Occipital lobe (tissue), 2 donors: ENCODE data around the gene PRSS48. TPM values are rescaled to one million over a fixed set of nuclear protein-coding genes. Genes with fewer than 3 reads are reported as not detected.
"Not testable (repeated sequence)": the region's sequence is repeated elsewhere in the genome, so short reads cannot be mapped to it uniquely, and the experiment has no call there.

Experiments
- DNase-seq: peaks from one replicate; lab custom pipeline; 2025; lab: John Stamatoyannopoulos, UW
- total RNA-seq: library from RNA; depleted of rRNA; stranded (reverse); fragments of >200 nt; gene quantifications from one replicate; pipeline ENCODE4 v1.2.3, GENCODE V29; 2014

Gene PRSS48
- total RNA-seq, 1 donor from 2014 or later, result not detected

DNA sequence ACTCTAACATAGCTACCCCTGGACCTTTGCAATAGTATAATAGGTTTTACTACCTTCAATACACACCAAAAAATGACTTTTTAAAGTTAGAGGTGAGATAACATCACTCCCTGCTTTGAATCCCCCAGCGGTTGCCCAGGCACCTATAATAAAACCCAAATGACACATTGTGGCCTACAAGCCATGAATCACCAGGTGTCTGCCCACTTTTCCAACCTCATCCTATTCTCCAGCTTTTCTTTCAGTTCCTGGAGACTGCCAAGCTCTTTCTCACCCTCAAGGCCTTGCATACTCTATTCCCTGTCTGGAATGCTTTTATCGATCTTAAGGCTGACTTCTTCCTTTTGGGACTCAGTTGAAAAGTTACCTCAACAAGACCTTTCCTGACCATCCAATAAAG lies 16.4 kb upstream of the PRSS48 start:
- DNase-seq, result no peak

DNA sequence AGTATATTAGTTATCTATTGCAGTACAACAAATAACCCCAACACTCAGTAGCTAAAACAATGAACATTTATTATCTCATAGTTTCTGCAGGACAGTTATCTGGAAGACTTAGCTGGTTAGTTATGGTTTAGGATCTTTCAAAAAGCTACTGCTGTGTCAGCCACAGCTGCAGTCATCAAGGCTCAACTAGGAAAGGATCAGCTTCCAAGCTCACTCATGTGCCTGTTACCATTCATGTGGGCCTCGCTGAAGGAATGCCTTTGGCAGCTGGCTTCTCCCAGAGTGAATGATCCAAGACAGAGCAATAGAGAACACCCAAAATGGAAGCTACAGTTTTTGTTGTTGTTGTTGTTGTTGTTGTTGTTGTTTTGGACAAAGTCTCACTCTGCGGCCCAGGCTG lies 13.5 kb upstream of the PRSS48 start:
- no peak for DNase-seq

GRCh38 chr4:151266497-151266896 lies 10.5 kb upstream of the PRSS48 start:
- DNase-seq, result no peak

DNA sequence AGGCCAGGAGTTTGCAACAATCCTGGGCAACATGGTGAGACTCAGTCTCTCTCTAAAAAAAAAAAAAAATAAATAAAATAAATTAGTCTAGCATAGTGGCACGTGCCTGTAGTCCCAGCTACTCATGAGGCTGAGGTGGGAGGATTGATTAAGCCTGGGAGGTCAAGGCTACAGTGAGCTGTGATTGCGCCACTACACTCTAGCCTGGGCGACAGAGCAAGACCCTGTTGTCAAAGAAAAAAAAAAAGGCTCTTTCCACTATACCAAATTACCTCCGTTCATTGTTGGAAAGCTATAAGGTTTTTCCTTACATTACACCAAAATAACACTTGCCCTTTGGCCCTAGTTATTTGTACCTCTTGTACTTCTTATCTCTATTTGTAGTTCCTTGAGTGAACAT lies 9.9 kb upstream of the PRSS48 start:
- DNase-seq, result no peak

GRCh38 chr4:151267822-151268535 lies 9.0 kb upstream of the PRSS48 start:
- DNase-seq, result no peak

DNA sequence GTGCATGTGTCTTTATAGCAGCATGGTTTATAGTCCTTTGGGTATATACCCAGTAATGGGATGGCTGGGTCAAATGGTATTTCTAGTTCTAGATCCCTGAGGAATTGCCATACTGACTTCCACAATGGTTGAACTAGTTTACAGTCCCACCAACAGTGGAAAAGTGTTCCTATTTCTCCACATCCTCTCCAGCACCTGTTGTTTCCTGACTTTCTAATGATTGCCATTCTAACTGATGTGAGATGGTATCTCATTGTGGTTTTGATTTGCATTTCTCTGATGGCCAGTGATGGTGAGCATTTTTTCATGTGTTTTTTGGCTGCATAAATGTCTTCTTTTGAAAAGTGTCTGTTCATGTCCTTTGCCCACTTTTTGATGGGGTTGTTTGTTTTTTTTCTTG lies 8.1 kb upstream of the PRSS48 start:
- DNase-seq, result not testable (repeated sequence)

GRCh38 chr4:151284534-151285245 lies 7.7 kb downstream of the PRSS48 start:
- no peak for DNase-seq

DNA sequence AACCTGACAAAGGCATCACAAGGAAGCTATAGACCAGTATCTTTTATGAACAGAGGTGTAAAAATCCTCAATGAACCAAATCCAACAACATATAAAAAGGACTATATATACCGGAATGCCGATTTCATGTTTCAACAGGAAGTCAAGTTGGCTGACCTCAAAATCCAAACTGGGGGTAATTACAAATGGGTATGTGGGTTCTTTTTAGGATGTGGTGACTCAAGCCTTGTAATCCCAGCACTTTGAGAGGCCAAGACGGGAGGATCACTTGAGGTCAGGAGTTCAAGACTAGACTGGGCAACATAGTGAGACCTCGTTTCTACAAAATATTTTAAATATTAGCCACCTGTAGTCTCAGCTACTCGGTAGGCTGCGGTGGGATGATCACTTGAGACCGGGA lies 10.4 kb downstream of the PRSS48 start:
- DNase-seq, result no peak

- DNase-seq, result no peak
Observed at GRCh38 chr4:151291485-151291884, 14.5 kb downstream of the PRSS48 start.

GRCh38 chr4:151292038-151292437 lies 15.1 kb downstream of the PRSS48 start:
- no peak for DNase-seq

- no peak for DNase-seq
Observed at GRCh38 chr4:151294833-151295496, 18.0 kb downstream of the PRSS48 start.

DNA sequence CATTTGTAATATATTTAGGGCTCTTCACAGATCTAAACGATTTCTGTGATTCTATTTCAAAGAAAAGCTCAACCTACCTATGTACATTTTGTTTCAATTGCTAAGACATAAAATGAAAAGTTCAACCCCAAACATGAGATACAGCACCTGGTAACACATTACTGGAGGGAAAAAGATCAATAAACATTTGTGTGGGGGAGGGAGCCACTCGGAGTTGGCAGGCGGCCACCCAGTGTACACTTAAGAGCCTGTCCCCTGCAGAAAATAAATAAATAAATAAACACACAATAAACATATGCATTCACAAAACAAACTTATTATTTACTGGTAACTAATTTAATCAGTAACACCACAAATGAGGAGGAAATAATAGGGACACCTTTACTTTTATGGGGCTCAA lies 19.3 kb downstream of the PRSS48 start:
- no peak for DNase-seq

DNA sequence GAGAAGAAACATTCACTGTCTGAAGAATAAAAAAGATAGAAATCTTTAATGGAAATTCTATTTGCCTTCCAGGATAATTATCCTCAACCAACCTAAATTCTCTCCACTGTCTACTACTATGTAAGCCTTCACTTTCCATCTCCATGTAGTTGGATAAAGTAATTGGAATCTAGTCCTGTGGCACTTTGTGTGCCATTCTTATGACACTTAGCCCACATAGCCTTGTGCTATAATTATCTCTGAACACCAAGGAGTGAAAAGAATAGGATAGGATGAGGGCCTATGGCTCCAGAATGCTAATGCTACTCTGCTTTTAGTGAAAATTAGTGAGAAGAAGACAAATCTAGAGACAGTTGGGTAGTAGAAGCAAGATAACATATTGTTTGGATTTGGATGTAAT lies 20.2 kb downstream of the PRSS48 start:
- no peak for DNase-seq

- no peak for DNase-seq
Observed at GRCh38 chr4:151302432-151302831, 25.5 kb downstream of the PRSS48 start.

- no peak for DNase-seq
Observed at GRCh38 chr4:151304226-151304625, 27.3 kb downstream of the PRSS48 start.

- DNase-seq, result no peak
Observed at GRCh38 chr4:151304755-151305154, 27.8 kb downstream of the PRSS48 start.

GRCh38 chr4:151310124-151310728 lies 33.3 kb downstream of the PRSS48 start:
- DNase-seq, result no peak

DNA sequence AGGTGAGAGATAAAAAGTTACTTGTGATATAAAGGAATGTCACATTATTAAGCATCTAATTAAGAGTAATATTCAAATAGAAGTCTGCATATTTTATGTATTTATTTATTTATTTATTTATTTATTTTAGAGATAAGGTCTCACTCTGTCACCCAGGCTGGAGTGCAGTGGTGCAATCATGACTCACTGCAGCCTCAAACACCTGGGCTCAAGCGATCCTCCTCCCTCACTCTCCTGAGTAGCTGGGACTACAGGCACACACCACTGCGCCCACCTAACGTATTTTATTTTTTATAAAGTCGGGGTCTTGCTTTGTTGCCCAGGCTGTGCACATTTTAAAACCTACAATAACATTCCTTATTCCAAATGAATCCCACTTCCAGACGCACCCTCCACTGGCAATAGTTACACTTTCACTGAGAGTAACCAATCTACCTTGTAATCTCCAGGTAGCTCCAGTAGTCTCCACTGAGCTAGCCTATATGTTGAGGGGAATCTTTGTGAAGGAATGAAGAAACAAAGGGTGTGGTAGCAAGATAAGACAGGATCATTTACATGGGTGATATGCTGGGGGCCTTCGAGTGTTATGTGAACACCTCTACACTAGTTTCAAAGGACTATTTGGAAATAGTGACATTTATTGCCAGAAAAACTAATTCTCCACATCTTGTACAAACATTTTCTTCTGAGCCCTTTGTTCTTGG lies 36.5 kb downstream of the PRSS48 start:
- no peak for DNase-seq

DNA sequence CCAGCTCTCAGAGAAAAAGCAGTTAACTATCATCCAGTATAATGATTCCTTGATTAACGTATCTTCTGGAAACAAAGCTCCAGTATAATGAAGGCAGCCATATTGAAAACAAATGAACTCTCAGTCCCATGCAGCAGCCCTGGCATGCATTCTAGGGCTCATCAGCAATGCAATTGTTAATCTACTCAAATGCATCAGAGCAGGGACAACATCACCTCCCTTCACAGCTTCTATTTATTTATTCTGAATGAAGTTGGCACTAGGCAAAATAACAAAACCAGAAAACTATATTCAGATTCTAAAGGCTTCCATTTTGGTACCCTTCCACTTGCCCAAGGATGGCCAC lies 37.0 kb downstream of the PRSS48 start:
- no peak for DNase-seq

- no peak for DNase-seq
Observed at GRCh38 chr4:151314479-151314878, 37.5 kb downstream of the PRSS48 start.

DNA sequence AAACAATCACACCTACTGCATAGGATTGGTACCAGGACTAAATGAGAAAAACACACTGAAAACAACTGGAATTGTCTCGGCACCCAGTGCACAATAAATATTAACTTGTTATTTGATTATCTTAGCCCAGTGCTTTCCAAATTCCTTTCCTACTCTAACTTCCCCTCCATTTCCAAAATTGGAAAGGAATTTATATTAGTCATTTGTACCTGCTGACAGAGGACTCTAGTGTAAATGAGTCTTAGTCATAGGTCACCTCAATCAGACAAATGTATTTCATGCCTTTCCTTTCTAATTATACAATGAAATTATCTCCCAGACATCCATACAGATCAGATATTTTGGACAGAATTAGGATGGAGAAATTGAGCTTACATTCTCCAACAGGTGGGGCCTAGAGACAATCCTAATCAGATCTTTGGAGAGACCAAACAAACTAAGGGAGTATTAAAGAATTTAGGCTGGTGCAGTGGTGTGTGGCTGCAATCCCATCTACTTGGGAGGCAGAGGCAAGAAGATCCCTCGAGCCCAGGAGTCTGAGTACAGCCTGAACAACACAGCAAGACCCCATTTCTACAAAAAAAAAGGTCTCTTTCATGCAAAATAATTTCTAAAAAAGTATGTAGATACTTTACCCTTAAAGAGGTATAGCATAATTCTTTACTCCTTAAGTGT lies 38.4 kb downstream of the PRSS48 start:
- DNase-seq, result no peak
